Stimulated activated CD4-positive, alpha-beta T cell treated with anti-CD3 and anti-CD28 coated beads, Interleukin-12 subunit alpha, Interleukin-12 subunit beta, amount 100 ng/mL, for 4 hours (primary cell): Measurements from ENCODE around the gene PXDN.
"Not testable (repeated sequence)": the region's sequence is repeated elsewhere in the genome, so short reads cannot be mapped to it uniquely, and the experiment has no call there.

Source experiments
- DNase-seq: peaks from one replicate; pipeline ENCODE4 v3.0.0-alpha.2; 2020

PXDN gene

DNA sequence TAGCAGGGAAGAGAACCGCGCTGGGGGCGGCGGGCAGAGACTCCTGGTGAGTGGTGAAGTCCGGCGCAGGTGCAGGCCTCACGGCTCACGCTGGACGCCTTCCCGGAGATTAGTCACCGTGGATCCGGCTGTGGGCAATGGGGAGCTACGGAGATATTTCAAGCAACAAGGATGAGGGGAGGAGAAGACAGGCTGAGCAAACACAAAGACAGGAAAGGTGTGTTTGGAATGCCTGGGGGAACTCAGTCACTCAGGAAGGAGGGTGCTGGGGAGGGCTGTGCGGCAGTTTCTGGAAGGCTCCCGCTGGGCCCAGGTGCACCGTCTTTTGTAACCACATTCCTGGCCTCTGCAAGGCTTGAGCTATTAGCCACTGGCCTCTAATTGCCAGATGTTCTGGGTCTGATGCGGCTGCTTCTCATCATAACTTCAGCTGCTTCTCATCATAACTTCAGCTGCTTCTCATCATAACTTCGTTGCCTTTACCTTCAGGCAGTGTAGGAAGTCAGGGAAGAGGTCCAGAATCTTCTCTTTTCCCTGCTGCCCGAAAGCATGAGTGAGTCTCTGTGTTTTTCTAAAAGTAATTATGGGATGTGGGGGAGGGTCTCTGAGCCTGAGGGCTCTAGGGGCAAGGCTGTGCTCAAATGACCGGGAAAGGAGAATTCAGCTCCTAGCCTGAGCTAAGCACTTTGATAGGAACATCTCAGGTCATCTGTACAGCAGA is 118.9 kb downstream of the PXDN start:
- DNase-seq: no peak

DNA sequence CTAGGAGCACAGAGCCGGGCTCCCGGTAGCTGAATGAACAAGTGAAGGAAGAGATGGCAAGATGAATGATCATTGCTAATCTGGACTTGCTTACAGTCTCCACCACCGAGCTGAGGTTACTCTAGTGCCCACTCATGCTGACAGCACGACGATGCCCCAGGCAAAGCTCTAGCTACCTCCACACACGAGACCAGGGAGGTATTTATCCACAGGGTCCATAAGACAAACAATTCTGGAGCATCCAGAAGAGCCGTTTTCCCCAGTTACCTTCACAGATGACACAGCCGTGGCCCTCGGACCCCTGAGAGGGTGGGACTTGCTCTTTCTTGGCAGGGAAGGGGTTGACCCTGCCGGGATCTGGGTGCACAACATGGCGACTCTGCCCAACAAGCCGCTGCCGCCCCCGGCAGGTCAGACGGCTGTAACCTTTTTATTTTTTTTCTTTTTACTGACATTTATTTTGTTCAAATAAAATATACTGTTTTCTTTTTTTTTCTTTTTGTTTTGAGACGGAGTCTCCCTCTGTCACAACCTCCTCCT is 120.3 kb downstream of the PXDN start:
- no peak for DNase-seq

DNA sequence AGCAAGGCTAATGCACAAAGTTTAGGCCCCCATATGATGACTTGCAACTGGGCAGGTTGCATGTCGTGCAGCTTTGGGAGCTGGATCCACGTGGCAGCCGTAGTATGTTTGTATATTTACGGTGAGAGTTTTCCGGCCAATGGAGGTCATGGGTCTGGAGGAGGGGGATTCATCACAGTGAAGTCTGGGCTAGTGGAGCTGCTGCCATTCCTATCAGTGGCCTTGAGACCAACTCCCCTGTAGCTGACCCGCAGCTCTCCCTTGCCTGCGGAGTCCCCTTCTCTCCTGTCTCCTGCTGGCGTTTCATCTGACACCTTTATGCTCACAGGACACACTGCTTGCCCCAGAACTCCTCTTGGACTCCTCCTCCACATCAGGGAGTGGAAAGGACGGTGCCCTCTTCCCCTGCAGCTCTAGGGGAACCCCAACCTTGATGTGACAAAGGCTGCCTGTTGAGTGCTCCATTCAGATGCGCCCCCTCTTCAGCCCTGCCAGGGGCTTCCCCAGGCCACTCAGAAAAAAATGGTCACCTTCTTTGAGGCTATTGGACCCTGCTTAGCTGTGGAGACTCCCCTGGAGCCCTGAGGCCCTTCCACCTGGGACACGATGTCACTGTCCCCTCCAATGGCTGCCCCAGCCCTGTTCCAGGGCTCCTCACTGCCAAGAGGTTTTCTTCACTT is 121.7 kb downstream of the PXDN start:
- no peak for DNase-seq

DNA sequence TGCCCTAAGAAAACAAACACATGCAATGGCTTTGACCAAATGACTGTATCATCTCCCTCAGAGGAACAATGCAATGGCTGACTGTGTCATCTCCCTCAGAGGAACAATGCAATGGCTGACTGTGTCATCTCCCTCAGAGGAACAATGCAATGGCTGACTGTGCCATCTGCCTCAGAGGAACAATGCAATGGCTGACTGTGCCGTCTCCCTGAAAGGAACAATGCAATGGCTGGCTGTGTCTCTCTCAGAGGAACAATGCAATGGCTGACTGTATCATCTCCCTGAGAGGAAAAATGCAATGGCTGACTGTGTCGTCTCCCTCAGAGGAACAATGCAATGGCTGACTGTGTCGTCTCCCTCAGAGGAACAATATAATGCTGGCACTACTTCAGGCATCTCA is 122.3 kb downstream of the PXDN start:
- DNase-seq: not testable (repeated sequence)

DNA sequence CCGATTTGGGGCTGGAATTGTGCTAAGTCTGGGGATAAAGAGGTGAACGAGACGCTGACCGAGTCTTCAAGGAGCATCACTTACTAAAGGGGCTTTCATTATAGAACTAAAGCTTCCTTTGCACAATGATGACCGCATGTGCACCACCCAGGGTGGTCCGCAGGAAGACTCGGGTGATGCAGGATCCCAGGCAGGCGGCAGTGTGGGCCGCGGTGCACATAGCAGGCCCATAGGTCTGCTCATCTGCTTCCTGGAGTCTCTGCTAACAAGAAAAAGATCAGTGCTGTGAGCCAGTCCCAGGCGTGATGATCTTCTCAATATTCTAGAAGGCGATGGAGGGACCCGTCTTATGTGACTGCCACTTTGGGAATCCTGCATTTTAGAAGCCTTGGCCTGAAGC is 122.8 kb downstream of the PXDN start:
- DNase-seq: no peak

DNA sequence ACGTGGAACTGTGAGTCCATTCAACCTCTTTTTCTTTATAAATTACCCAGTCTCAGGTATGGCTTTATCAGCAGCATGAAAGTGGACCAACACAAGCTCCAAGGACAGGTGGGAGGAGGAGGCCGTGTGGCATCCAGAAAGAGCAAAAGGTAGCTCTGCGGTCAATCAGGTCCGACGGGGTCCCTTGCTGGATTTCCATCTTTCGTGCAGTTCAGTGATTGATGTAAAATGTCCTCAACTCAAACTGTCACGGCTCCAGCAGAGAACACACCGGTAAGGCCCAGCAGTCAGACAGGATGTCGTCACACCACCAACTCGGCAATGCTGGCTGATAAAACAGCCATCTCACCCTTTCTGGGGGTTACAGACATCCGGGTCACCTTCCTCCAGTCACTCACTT is 123.3 kb downstream of the PXDN start:
- no peak for DNase-seq

DNA sequence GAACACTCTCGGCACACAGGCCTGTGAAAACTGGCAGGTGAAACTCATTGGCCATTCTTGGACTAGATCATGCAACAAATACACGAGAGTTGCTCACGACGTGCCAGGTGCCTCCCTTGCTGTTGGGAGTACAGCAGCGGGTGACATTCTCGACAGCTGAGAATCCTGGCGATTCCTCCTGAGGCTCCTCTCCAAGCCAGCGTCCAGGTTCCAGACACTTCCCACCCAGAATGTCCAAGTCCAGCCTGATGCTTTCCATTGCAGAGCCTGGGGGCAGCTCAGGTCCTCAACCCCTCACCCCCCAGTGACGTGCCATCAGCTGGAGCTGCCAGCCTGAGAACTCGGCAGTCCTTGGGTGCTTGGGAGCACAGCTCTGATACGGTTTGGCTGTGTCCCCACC is 124.2 kb downstream of the PXDN start:
- no peak for DNase-seq

DNA sequence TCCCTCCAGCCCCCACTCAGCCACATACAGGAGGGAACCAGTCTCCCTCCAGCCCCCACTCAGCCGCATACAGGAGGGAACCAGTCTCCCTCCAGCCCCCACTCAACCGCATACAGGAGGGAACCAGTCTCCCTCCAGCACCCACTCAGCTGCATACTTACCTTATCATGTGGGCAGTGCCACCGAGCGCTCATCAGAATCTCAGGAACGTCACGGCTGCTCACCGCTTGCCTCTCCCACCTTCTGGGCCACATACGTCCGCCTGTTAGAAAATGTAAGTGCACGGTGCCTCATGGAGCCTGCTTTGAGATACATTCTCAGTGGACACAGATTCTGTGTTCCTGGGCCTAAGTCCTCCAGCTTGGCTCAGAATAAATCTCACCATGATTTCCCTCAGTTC is 124.8 kb downstream of the PXDN start:
- no peak for DNase-seq

DNA sequence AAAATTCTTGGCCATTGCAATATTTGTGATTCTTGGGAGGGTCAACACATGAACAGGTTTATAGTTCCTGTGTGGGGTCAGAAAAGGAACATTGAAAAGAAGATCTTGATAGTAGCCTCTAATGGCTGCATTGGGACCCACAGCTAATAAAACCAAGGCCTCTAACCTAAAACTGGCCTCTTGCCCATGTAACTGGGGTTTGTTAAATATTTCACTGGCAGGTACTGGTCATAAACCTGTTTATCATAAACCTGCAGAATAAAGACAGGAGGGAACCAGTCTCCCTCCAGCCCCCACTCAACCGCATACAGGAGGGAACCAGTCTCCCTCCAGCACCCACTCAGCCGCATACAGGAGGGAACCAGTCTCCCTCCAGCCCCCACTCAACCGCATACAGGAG is 125.3 kb downstream of the PXDN start:
- DNase-seq: no peak

DNA sequence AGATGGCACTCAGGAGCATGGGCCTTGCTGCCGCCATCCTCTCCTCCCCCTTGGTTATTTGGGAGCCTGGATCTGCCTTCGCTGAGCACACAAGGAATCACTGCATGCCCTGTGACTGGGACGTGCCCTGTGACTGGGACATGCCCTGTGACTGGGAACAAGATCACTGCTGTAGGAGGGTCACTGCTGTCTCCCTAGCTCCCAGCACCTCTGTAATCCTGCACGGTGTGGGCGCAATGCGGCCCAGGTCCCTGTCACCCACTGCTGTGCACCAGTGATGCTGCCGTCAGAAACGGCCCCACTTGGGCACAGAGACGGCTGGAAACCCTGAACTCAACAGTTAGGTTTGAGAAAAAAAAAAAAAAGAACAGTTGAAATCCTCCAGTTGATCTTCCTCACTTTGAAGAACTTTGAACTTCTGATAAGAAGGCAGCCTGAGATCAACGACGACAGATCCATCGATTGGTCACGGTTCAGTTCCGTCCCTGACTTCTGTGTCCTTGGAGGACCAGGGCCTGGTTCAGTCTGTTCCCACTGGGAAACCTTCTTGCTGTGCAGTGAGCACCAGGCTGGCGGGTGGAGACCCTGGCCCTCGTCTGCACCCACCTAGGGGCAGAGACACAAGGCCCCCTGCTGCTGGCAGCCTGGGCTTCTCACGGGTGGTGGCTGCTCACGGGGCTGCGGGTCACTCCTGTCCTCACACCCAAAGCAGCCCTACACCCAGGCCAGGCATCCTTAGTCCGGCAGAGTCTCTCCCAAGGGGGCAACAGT is 125.9 kb downstream of the PXDN start:
- no peak for DNase-seq

DNA sequence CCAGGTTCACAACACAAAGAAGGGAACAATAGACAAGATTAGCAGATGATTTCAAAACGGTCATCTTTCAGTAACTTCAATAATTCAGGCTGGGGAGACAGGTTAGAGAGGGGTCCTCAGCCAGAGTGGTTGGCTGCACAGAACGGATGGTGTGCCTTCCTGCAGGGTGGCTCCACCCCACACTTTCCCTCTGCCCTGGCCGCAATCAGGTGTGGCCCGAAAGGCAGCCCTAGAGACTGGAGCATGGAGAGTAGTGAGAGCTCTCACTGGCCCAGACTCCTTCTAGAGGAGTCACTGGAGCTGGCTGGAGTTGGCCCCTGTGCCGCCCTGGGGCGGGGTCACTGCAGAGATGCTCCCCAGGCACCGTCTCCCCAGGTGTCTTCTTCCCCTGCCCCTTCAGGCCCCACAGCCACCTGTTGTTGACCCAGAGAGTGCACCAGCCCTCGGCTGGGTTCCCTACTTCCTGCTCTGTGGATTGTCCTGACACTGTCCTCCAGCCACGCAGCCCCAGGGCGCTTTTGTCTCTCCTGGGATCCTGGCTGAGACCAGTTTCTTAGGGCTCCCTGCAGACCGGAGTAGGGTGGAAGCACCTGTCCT is 126.8 kb downstream of the PXDN start:
- no peak for DNase-seq

DNA sequence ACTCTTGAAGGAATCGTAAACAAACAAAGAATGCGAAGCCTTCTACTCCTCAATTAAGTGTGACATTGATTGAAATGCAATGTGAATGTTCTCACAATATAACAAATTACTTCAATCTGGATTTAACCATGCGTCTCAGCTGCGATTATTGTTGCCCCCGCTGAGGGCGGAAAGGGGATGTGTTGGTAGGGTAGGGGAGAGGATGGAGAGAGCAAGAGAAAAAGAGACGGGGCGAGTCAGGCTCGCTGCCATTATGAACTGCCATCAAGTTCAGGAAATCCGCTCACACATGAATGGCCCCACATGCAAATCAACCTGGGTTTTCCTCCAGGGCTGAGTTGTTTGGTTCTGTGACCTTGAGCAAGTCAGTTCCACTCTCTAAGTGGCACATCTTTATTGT is 129.8 kb downstream of the PXDN start:
- DNase-seq: no peak

DNA sequence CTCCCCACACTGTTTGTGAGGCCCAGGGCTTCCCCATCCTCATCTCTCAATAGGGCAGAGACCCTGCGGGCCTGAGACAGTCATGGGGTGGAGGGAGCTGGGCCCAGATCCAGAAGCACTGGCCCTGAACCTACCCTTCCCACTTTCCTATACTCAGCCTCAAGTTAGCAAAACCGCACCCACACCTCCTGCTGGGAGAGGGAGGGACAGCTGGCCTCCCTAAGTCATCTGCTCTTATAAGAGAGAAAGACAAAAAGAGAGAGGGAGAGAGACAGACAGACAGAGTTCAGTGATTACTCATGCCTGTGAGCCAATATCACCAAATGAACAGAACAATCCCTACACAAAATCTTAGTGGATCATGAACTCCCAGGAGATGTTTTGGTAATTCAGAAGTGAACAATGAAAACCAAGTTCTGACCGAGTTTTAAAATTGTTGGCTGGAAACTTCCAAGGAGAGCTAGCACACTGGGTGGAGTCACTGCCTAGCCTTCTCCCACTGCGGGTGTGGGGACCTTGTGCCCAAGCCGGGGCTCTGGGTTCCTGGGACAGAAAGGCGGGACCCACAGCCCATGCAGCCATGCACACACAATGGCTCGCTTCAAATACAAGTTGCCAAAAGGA is 130.5 kb downstream of the PXDN start:
- no peak for DNase-seq

DNA sequence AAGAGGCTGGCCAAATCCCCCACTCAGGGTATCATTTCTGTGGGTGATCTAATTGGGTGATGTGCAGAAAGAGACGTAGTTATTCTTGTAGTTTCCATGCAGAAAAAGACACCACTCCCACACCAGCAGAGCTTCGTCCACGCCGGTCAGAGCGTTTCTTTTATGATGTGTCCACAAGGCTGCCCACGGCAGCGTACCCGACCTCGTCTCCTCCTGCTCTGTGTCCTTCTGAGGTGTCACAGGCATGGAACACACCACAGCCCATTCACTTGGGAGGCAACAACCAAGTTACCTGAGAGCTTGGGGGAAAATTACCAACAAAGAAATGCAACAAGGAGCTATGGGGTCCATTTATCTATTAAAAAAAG is 131.3 kb downstream of the PXDN start:
- no peak for DNase-seq

DNA sequence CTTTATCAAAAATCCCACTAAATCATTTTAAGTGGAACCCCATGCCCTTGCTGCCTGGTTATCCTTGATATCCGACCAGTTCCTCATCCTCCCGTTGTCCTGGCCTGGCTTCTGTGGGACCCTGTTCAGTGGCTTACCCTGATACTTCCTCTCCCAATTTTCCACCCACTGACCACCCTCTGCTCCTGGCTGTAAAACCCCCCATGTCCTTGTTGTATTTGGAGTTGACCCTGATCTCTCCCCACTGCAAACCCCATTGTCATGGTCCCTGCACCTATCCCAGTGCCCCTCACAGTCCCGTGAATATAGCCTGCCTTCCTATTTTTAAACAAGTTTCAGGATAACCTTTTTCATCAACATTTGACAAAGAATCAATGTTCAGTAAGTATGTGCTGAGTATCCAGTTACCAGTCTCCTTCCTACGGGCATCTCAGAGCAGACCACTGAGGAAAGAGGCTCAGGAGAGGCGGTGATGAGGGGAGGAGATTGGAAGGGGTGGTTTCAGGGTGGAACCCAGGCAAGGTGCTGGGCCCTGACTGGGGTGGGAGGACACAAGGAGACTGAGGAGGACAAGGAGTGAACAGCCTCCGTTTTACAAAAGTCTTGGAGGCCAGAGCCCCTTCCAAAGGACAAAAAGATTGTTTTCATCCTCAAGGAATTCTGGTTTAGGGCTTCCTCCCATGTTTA is 131.8 kb downstream of the PXDN start:
- no peak for DNase-seq

DNA sequence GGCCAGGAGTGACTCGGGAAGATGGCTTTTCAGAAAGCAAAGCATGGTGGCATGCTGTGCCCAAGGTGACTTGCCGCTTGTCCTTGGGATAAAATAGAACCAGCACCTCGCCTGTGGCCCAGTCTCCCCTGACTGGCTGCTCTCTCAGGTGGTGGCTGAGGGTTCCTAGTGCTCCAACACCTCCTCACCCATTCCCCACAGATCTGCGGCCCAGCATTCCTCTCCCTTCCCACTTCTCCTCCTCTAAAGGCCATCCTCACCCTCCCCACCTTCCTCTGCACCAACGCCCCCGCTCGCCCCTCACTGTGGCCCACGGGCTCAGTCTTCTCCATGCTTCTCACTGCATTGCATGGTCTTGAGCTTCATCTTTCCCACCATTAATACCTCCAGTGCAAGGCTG is 132.4 kb downstream of the PXDN start:
- no peak for DNase-seq

DNA sequence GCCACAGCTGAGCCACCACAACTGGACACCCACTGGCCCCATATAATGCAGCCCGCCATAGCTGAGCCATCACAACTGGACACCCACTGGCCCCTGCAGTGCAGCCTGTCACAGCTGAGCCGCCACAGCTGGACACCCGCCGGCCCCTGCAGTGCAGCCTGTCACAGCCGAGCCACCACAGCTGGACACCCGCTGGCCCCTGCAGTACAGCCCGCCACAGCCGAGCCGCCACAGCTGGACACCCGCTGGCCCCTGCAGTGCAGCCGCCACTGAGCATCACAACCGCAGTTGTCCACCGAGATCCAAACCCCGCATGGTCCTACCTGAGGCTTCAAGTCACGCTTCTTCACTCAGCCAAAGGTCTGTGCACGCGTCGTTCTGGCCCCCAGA is 134.2 kb downstream of the PXDN start:
- no peak for DNase-seq

DNA sequence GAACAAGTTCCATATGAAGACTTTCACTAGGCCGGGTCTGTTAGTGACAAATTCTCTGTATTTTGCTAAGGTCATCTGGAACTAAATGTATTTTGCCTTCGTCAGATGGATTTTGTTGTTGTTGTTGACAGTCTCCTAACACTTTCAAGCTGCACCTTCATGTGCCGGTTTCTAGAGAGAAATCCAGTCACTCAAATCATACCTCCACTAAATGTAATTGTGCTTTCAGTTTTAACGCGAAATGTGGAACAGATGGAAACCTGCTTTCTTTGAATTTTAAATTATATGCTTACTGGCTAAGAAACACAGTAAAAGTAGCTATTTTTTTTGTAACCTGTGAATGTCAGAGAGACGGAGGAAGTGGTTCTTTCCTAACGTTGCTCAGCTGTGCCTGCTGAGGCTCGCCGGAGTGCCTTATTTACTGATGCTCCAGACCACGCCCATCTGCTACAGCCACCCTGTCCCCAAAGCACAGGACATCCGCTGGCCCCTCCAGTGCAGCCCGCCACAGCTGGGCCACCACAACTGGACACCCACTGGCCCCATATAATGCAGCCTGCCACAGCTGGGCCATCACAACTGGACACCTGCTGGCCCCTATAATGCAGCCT is 134.7 kb downstream of the PXDN start:
- DNase-seq: no peak

DNA sequence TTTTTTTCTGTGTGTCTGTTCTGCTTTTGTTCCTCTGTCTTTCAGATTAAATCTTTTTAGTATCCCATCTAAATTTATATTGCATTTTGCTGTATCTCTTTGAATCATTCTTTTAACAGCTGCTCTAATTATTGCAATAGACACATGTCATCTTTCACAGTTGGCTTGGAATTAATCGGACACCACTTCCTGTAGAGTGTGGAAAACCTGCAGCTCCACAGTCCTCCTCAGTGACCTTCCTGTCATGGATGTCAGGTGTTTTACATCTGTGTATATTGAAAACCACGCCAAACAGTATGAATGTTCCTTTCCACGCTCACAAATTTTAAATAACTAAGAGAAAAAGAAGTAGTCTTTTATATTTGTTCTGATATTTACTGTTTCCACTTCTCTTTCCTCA is 135.3 kb downstream of the PXDN start:
- no peak for DNase-seq

DNA sequence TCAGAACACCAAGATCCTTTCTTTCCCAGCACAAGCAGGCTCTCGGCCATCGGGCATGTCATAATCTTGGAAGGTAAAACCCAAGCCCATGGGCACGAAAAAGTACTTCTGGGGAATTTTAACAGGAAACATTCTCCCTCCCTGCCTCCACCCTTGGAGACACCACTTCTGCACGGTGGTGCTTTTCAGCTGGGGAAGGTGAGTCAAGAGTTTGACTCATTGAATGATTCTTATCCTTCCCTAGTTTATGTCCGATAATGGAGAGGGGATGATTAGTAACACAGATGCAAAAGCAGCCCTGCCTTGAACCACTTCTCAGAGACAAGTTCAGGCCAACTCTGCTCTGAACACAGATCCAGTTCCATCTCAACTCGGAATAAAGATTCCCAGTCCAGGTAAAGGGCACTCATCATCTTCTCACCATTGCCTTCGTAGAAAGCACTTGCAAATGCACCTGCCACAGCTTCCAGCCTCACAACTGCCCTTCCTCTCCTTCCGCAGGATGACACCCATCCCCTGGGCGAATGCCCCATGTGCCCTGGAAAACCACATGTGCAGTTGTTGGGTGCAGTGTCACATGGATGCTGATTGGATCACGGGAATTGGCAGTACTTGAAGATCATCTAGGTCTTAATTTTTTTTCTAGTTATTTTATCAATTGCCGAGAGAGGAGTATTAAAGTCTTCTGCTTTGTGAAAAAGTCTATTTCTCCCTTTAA is 136.2 kb downstream of the PXDN start:
- no peak for DNase-seq

DNA sequence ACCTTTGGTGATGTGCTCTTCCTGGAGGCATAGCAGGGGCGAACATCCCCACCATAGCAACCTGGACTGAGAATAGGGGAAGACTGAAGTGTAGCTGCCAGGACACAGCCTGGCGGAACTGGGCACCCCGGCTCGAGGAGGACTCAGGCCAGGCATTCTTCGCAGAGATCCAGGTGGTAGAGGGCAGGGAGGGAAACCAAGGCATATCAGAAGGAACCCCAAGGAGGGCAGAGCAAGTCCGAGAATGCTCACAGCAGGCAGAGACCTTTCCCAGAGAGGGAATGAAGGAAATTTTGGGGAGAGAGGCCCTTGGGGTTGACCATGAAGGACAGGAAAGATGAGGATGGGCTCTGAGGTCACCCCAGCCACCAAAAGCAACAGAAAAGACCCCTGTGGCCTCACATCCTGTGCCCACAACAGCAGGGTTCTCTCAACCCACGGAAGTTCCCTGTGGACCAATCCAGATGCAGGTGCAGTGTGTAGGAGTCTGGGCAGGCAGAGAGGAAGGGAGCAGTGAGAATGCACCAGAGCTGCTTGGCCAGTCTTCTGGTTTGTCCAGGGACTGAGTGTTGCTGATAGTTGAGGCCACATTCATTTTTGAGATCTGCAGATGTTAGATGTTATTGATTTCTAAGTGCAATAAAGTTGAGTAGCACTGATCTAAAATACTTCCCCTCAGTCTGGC is 136.9 kb downstream of the PXDN start:
- DNase-seq: no peak
